Spleen (tissue), 11 donors: ENCODE data around the gene LYRM4. TPM values are rescaled to one million over a fixed set of nuclear protein-coding genes. Genes with fewer than 3 reads are reported as not detected.

Experiments used
- DNase-seq: peaks from one replicate; pipeline ENCODE4 v3.0.0-alpha.2; 2020
- H3K27ac ChIP-seq, 8 donors: fragments of 200-600 bp; sonication (generic) in 7 of 8; 1 replicate in 4 of 8; 2 replicates in 4 of 8; pipeline versions ENCODE4 v1.5.0 to v1.8.0; 2016 to 2021; ENCODE audit warnings: inconsistent platforms in 4 of 8, mild to moderate bottlenecking in 4 of 8, moderate library complexity in 1 of 8
- H3K27me3 ChIP-seq, 7 donors: fragments of 200-600 bp; sonication (generic) in 6 of 7; replicated peaks in 1 of 7; 1 replicate in 4 of 7; 2 replicates in 3 of 7; pipeline versions ENCODE4 v1.5.0 to v1.8.0; 2016 to 2021; ENCODE audit warnings: inconsistent platforms in 3 of 7, mild to moderate bottlenecking in 1 of 7
- H3K36me3 ChIP-seq, 6 donors: fragments of 200-600 bp; sonication (generic) in 5 of 6; 1 replicate in 4 of 6; 2 replicates in 2 of 6; pipeline versions ENCODE4 v1.5.0 to v1.8.0; 2016 to 2021; ENCODE audit warnings: inconsistent platforms in 2 of 6
- H3K4me1 ChIP-seq, 6 donors: fragments of 200-600 bp; sonication (generic) in 5 of 6; 1 replicate in 3 of 6; 2 replicates in 3 of 6; pipeline versions ENCODE4 v1.5.0 to v1.8.0; 2016 to 2021; ENCODE audit warnings: inconsistent platforms in 3 of 6
- H3K4me3 ChIP-seq, 8 donors: fragments of 200-600 bp; sonication (generic) in 7 of 8; 1 replicate in 4 of 8; 2 replicates in 4 of 8; pipeline versions ENCODE4 v1.5.0 to v1.8.0; 2016 to 2021; ENCODE audit warnings: inconsistent platforms in 4 of 8, mild to moderate bottlenecking in 4 of 8, moderate library complexity in 2 of 8
- H3K9me3 ChIP-seq, 8 donors: fragments of 200-600 bp; sonication (generic) in 7 of 8; 1 replicate in 4 of 8; 2 replicates in 4 of 8; pipeline versions ENCODE4 v1.5.0 to v1.8.0; 2016 to 2021; ENCODE audit warnings: inconsistent platforms in 4 of 8
- POLR2A ChIP-seq, 3 donors: fragments of 450-650 bp; IDR thresholded peaks; one replicate each; pipeline ENCODE4 v1.5.1; 2017; ENCODE audit warnings: antibody characterized with exemption in 3 of 3, mild to moderate bottlenecking in 1 of 3
- POLR2AphosphoS5 ChIP-seq, 3 donors: sonication (generic); formaldehyde crosslinking; IDR thresholded peaks; one replicate each; pipeline ENCODE4 v1.5.1; 2017; ENCODE audit warnings: antibody characterized with exemption in 3 of 3
- WGBS, 5 donors: extraction: QIAGEN DNeasy Blood & Tissue Kit in 3 of 5; methylation state at CpG; one replicate each; pipeline versions ENCODE4 v1.1.5 to v1.1.7; 2013 to 2018; 5-methylcytosine and 5-hydroxymethylcytosine counted together
- intact Hi-C: fragments of 100-400 bp; cut with DNase I; formaldehyde crosslinking; loops from one replicate; pipeline ENCODE4 v1.15.0; 2023; ENCODE audit warnings: low total_unique reads
- polyA plus RNA-seq, 3 donors: library from polyadenylated mRNA; stranded (reverse); fragments of 200-250 nt; gene quantifications; one replicate each; pipeline ENCODE4 v1.2.1, GENCODE V29; 2013
- total RNA-seq, 7 donors: library from RNA; depleted of rRNA in 3 of 7; stranded (reverse); fragments of >200 nt in 3 of 7; fragmentation: NEBNext Ultra II Directional in 4 of 7; extraction: Animal tissue kit (Norgen Biotek cat#: 25700) in 4 of 7; gene quantifications; one replicate each; pipeline versions ENCODE4 v1.1.0 to v1.2.1, GENCODE V29; 2016 to 2021
- TF ChIP-seq, protein P1 (sequence below), 11 experiments: fragments of 200-600 bp in 7 of 11; fragments of 450-650 bp in 4 of 11; sonication (generic) in 4 of 11; IDR thresholded peaks in 8 of 11; conservative IDR thresholded peaks in 3 of 11; 1 replicate in 7 of 11; 2 replicates in 4 of 11; pipeline versions ENCODE4 v1.4.0 to v1.8.0; 2016 to 2021; ENCODE audit warnings: antibody characterized with exemption in 11 of 11, inconsistent platforms in 4 of 11, mild to moderate bottlenecking in 1 of 11
- donor health status: healthy with polysubstance abuse.
- donor health status: DM: no; HTN: no; CAD: no; lungs with moderate emphysema.
- donor health status: DM: no; HTN: no; CAD: no.
- donor health status: Bipolar disorder and iron deficiency.
- donor health status: healthy.
- donor health status: DM: no; HTN: no; CAD: no.
- donor health status: DM: yes; HTN: yes; CAD: no.

Gene LYRM4
- total and polyA plus RNA-seq, 10 donors = 32.1 to 58.1 (median 38.7) TPM

DNA sequence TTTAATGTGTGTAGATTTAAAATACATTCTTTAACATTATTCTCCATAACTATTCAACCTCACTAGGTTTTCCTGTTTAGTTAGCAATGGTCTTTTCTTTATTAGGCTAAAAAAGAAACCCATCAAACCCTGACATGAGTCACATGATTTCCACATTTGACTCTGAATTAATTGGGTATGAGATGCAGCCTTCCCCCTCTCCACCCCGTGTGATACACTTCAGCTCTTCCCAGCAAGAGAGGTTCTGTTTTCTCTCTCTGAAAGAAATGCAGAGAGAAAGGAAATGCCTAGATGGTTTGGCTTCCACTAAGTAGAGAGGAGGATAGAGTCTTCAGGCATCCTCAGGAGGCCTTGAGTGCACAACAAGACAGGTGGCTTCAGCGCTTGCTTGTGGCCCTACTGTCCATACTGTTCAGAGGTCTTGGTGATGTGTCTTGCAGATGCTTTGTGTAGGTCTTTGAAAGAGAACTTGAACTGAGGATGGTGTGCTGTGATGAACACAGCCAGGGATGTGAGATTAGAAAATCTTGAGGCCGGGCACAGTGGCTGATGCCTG is 17.9 kb upstream of the LYRM4 start:
- WGBS, 5 donors = 65 to 74% (median 68%) methylated on average over 3 of the region's 3 CpGs
- no peak overlapping the region for H3K4me3 ChIP-seq
- H3K4me1 ChIP-seq = peaks cover 0 to 45% (median 8%) of the 10 kb centered on the region in 6 donors
- peak overlapping the region in 2 of 8 donors; percentile 2 to 12 for H3K27ac ChIP-seq
- intact Hi-C loops = no loop called here
- no peaks in the 10 kb centered on the region for H3K27me3 ChIP-seq
- TF ChIP-seq POLR2AphosphoS5 (IDR thresholded peaks at IDR 0.05) = no peak
- TF ChIP-seq POLR2A (IDR thresholded peaks at IDR 0.05) = no peak
- TF ChIP-seq, protein P1, sequence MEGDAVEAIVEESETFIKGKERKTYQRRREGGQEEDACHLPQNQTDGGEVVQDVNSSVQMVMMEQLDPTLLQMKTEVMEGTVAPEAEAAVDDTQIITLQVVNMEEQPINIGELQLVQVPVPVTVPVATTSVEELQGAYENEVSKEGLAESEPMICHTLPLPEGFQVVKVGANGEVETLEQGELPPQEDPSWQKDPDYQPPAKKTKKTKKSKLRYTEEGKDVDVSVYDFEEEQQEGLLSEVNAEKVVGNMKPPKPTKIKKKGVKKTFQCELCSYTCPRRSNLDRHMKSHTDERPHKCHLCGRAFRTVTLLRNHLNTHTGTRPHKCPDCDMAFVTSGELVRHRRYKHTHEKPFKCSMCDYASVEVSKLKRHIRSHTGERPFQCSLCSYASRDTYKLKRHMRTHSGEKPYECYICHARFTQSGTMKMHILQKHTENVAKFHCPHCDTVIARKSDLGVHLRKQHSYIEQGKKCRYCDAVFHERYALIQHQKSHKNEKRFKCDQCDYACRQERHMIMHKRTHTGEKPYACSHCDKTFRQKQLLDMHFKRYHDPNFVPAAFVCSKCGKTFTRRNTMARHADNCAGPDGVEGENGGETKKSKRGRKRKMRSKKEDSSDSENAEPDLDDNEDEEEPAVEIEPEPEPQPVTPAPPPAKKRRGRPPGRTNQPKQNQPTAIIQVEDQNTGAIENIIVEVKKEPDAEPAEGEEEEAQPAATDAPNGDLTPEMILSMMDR (IDR thresholded peaks at IDR 0.05 in 8 of 11, conservative IDR thresholded peaks at IDR 0.05 in 3 of 11) = no peak
- H3K36me3 ChIP-seq = peaks cover 0 to 5% (median 0%) of the 10 kb centered on the region in 6 donors
- no peaks in the 10 kb centered on the region for H3K9me3 ChIP-seq
- no peak for DNase-seq

DNA sequence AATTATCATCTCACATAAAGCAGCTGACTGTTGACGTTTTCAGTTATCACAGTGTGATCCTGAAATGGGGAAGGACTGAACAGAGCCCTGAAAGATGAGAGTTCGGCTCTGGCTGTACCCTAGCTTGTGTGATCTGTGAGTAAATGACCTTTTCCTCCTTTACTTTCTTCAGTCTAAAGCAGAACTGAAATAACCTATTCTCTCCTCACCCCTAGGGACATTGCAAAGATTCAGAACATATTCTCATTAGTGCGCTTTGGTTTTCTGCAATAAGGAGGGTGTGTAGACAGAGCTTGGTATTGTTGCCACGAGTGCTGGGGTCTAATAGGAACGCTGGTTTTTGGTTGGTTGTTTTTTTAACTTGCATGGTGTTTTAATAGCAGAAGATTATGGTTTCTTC is 17.3 kb upstream of the LYRM4 start:
- TF ChIP-seq, protein P1 (IDR thresholded peaks at IDR 0.05 in 8 of 11, conservative IDR thresholded peaks at IDR 0.05 in 3 of 11) = peak in 1 of 11 experiments; percentile 6
- no peak for TF ChIP-seq POLR2AphosphoS5 (IDR thresholded peaks at IDR 0.05)
- intact Hi-C loops = no loop called here
- H3K9me3 ChIP-seq = no peaks in the 10 kb centered on the region
- no peak for DNase-seq
- 65 to 80% (median 74%) methylated on average over 5 of the region's 5 CpGs for WGBS, 5 donors
- peaks cover 0 to 5% (median 0%) of the 10 kb centered on the region in 6 donors for H3K36me3 ChIP-seq
- H3K27me3 ChIP-seq = no peaks in the 10 kb centered on the region
- H3K27ac ChIP-seq = no peak overlapping the region
- H3K4me3 ChIP-seq = no peak overlapping the region
- H3K4me1 ChIP-seq = peaks cover 0 to 49% (median 10%) of the 10 kb centered on the region in 6 donors

DNA sequence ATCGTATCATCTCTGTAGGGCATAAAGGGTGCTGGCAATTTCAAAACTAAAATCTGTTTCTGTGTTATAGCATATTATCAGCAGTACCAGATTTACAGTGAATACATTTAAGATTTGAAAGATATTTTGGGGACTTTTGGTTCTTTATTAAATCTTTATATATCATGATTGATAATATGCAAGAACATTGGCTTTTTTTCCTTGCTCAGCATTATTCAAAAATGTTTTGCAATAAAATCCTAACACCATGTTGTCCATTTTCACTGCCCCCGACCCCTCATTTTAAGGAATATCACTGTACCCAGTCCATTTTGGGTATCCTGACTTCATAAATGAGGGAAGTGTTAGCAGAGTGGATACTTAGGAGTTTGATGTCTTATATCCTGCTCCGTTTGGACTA is 16.8 kb upstream of the LYRM4 start:
- intact Hi-C loops = no loop called here

DNA sequence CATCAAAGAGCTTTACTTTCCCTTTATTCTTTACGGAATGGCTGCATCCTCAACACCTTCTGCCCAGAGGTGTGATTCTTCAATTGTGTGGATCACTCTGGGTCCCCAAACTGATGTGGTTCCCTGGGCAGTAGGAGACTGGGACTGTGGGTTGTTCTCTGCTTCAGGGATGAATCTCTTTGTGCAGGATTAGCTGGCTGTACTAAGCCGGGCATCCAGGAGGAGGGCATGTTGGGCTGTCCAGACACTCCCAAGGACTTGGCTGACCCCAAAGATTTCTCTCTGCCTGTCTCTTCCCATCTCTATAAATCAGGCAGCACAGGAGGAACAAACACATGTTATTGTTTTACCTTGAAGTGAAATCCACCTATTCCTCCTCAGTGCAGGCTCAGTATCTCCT is 15.8 kb upstream of the LYRM4 start:
- 87 to 100% (median 93%) methylated on average over 2 of the region's 2 CpGs for WGBS, 5 donors
- intact Hi-C loops = no loop called here
- H3K27ac ChIP-seq = no peak overlapping the region

More for the DNA sequence above, 16.8 kb upstream of the LYRM4 start:
- 82 to 92% (median 88%) methylated on average over 3 of the region's 3 CpGs for WGBS, 5 donors
- peaks cover 0 to 6% (median 0%) of the 10 kb centered on the region in 6 donors for H3K36me3 ChIP-seq
- peaks cover 0 to 49% (median 10%) of the 10 kb centered on the region in 6 donors for H3K4me1 ChIP-seq
- no peaks in the 10 kb centered on the region for H3K27me3 ChIP-seq
- no peak overlapping the region for H3K4me3 ChIP-seq
- H3K9me3 ChIP-seq = no peaks in the 10 kb centered on the region
- DNase-seq = no peak
- TF ChIP-seq POLR2AphosphoS5 (IDR thresholded peaks at IDR 0.05) = no peak
- TF ChIP-seq, protein P1 (IDR thresholded peaks at IDR 0.05 in 8 of 11, conservative IDR thresholded peaks at IDR 0.05 in 3 of 11) = no peak
- no peak overlapping the region for H3K27ac ChIP-seq

More for the DNA sequence above, 15.8 kb upstream of the LYRM4 start:
- H3K27me3 ChIP-seq = no peaks in the 10 kb centered on the region
- DNase-seq = no peak
- no peaks in the 10 kb centered on the region for H3K9me3 ChIP-seq
- H3K4me3 ChIP-seq = no peak overlapping the region
- TF ChIP-seq, protein P1 (IDR thresholded peaks at IDR 0.05 in 8 of 11, conservative IDR thresholded peaks at IDR 0.05 in 3 of 11) = no peak
- no peak for TF ChIP-seq POLR2A (IDR thresholded peaks at IDR 0.05)
- no peak for TF ChIP-seq POLR2AphosphoS5 (IDR thresholded peaks at IDR 0.05)
- H3K36me3 ChIP-seq = peaks cover 0 to 9% (median 0%) of the 10 kb centered on the region in 6 donors
- peaks cover 0 to 40% (median 8%) of the 10 kb centered on the region in 6 donors for H3K4me1 ChIP-seq
